IPS-18a (cell line): Measurements from ENCODE around the gene PTPN9.

Experiments
- H3K27ac ChIP-seq: one replicate; pipeline ENCODE4 v1.5.1; 2013; ENCODE audit warnings: low read length
- H3K27me3 ChIP-seq: one replicate; pipeline ENCODE4 v1.6.1; 2013; ENCODE audit warnings: mild to moderate bottlenecking, low read length; ENCODE audit not compliant: control insufficient read depth, insufficient read depth
- H3K36me3 ChIP-seq: one replicate; pipeline ENCODE4 v1.6.1; 2013; ENCODE audit warnings: low read depth, low read length; ENCODE audit not compliant: control insufficient read depth
- H3K4me1 ChIP-seq: one replicate; pipeline ENCODE4 v1.6.1; 2013; ENCODE audit warnings: low read depth, low read length; ENCODE audit not compliant: control insufficient read depth
- H3K4me3 ChIP-seq: one replicate; pipeline ENCODE4 v1.5.1; 2013; ENCODE audit warnings: low read length
- H3K9ac ChIP-seq: one replicate; pipeline ENCODE4 v1.6.1; 2013; ENCODE audit warnings: mild to moderate bottlenecking, low read length, moderate library complexity
- H3K9me3 ChIP-seq: one replicate; pipeline ENCODE4 v1.6.1; 2013; ENCODE audit warnings: low read depth, low read length; ENCODE audit not compliant: control insufficient read depth

Gene PTPN9

GRCh38 chr15:75456710-75457109, 122.4 kb downstream of the PTPN9 start:
- no peak overlapping the region for H3K9ac ChIP-seq
- H3K4me1 ChIP-seq = peaks cover 13% of the 10 kb centered on the region
- H3K27ac ChIP-seq = no peak overlapping the region

GRCh38 chr15:75455982-75456531, 123.1 kb downstream of the PTPN9 start:
- peak overlapping the region; percentile 82 for H3K9ac ChIP-seq
- peaks cover 6% of the 10 kb centered on the region for H3K4me1 ChIP-seq
- no peaks in the 10 kb centered on the region for H3K36me3 ChIP-seq
- no peaks in the 10 kb centered on the region for H3K9me3 ChIP-seq
- peak overlapping the region; percentile 58 for H3K4me3 ChIP-seq
- H3K27ac ChIP-seq = no peak overlapping the region
- H3K27me3 ChIP-seq = no peaks in the 10 kb centered on the region

More at GRCh38 chr15:75456710-75457109, 122.4 kb downstream of the PTPN9 start:
- H3K4me3 ChIP-seq = peak overlapping the region; percentile 58
- H3K36me3 ChIP-seq = no peaks in the 10 kb centered on the region
- no peaks in the 10 kb centered on the region for H3K27me3 ChIP-seq
- no peaks in the 10 kb centered on the region for H3K9me3 ChIP-seq

- Histone ChIP-seq H3K4me1 (peaks cover 6% of the 10 kb centered on the region), H3K9ac (peak overlapping the region; percentile 82), H3K36me3 (no peaks in the 10 kb centered on the region), H3K4me3 (peak overlapping the region; percentile 58), H3K27ac (peak overlapping the region; percentile 67), H3K9me3 (no peaks in the 10 kb centered on the region), H3K27me3 (no peaks in the 10 kb centered on the region)
These were observed 123.6 kb downstream of the PTPN9 start for GRCh38 chr15:75455424-75455981.

GRCh38 chr15:75454471-75455378, 124.4 kb downstream of the PTPN9 start:
- H3K9me3 ChIP-seq = no peaks in the 10 kb centered on the region
- H3K9ac ChIP-seq = peak overlapping the region; percentile 82
- no peaks in the 10 kb centered on the region for H3K36me3 ChIP-seq
- peaks cover 6% of the 10 kb centered on the region for H3K4me1 ChIP-seq
- peak overlapping the region; percentile 58 for H3K4me3 ChIP-seq
- no peaks in the 10 kb centered on the region for H3K27me3 ChIP-seq
- peak overlapping the region; percentile 67 for H3K27ac ChIP-seq

GRCh38 chr15:75453703-75454470, 125.2 kb downstream of the PTPN9 start:
- H3K27ac ChIP-seq = peak overlapping the region; percentile 95
- no peaks in the 10 kb centered on the region for H3K36me3 ChIP-seq
- peaks cover 6% of the 10 kb centered on the region for H3K4me1 ChIP-seq
- no peaks in the 10 kb centered on the region for H3K9me3 ChIP-seq
- H3K4me3 ChIP-seq = peak overlapping the region; percentile 78
- no peaks in the 10 kb centered on the region for H3K27me3 ChIP-seq
- H3K9ac ChIP-seq = peak overlapping the region; percentile 96

GRCh38 chr15:75452865-75453702, 126.0 kb downstream of the PTPN9 start:
- Histone ChIP-seq H3K4me1 (peaks cover 6% of the 10 kb centered on the region), H3K27ac (peak overlapping the region; percentile 95), H3K4me3 (peak overlapping the region; percentile 78)

GRCh38 chr15:75452364-75452864, 126.7 kb downstream of the PTPN9 start:
- no peaks in the 10 kb centered on the region for H3K9me3 ChIP-seq
- peaks cover 6% of the 10 kb centered on the region for H3K4me1 ChIP-seq
- H3K27ac ChIP-seq = peak overlapping the region; percentile 36
- no peaks in the 10 kb centered on the region for H3K27me3 ChIP-seq
- peak overlapping the region; percentile 96 for H3K9ac ChIP-seq
- peaks cover 2% of the 10 kb centered on the region for H3K36me3 ChIP-seq
- peak overlapping the region; percentile 78 for H3K4me3 ChIP-seq

More at GRCh38 chr15:75452865-75453702, 126.0 kb downstream of the PTPN9 start:
- Histone ChIP-seq H3K27me3 (no peaks in the 10 kb centered on the region), H3K36me3 (no peaks in the 10 kb centered on the region), H3K9me3 (no peaks in the 10 kb centered on the region), H3K9ac (peak overlapping the region; percentile 96)

GRCh38 chr15:75451674-75452363, 127.3 kb downstream of the PTPN9 start, which contains the start of gene SIN3A:
Gene SIN3A (minus strand): TSS chr15:75451690. CDS start chr15:75430375, 21,315 bp downstream.
- H3K4me3 ChIP-seq = peak within 1 kb of the TSS; percentile 88
- H3K4me1 ChIP-seq = peaks cover 6% of the 10 kb centered on the region
- H3K27ac ChIP-seq = peak within 1 kb of the TSS; percentile 36
- peak within 1 kb of the TSS; percentile 96 for H3K9ac ChIP-seq
- no peaks in the 10 kb centered on the region for H3K9me3 ChIP-seq
- peaks cover 3% of the 10 kb centered on the region for H3K36me3 ChIP-seq
- no peaks in the 10 kb centered on the region for H3K27me3 ChIP-seq

- peak overlapping the region; percentile 76 for H3K4me3 ChIP-seq
- H3K9ac ChIP-seq = peak overlapping the region; percentile 68
- peaks cover 1% of the 10 kb centered on the region for H3K4me1 ChIP-seq
- H3K27ac ChIP-seq = no peak overlapping the region
- no peaks in the 10 kb centered on the region for H3K27me3 ChIP-seq
- peaks cover 3% of the 10 kb centered on the region for H3K36me3 ChIP-seq
- H3K9me3 ChIP-seq = no peaks in the 10 kb centered on the region
These were observed 127.9 kb downstream of the PTPN9 start for GRCh38 chr15:75451202-75451673.
